Progenitor cell of endocrine pancreas (in vitro differentiated cells): Measurements from ENCODE around the gene POLK. TPM values are rescaled to one million over a fixed set of nuclear protein-coding genes. Genes with fewer than 3 reads are reported as not detected.

ENCODE experiments used
- DNase-seq: peaks from one replicate; pipeline ENCODE4 v3.0.0; 2021; ENCODE audit warnings: low spot score; ENCODE audit not compliant: unreplicated experiment
- H3K27ac Mint-ChIP-seq: 2 replicates; pipeline ENCODE4 v1.8.0; 2021; ENCODE audit warnings: mild to moderate bottlenecking, moderate library complexity, mixed read lengths
- H3K27me3 Mint-ChIP-seq: 2 replicates; pipeline ENCODE4 v1.8.0; 2021; ENCODE audit warnings: mixed read lengths
- H3K36me3 Mint-ChIP-seq: 2 replicates; pipeline ENCODE4 v1.8.0; 2022; ENCODE audit warnings: mixed read lengths; ENCODE audit not compliant: insufficient read depth
- H3K4me1 Mint-ChIP-seq: 2 replicates; pipeline ENCODE4 v1.8.0; 2021; ENCODE audit warnings: low read depth, mixed read lengths
- H3K4me3 Mint-ChIP-seq: 2 replicates; pipeline ENCODE4 v1.8.0; 2021; ENCODE audit warnings: low read depth, mild to moderate bottlenecking, moderate library complexity, mixed read lengths
- H3K9me3 Mint-ChIP-seq: 2 replicates; pipeline ENCODE4 v1.8.0; 2021; ENCODE audit warnings: low read depth, mixed read lengths
- CTCF ChIP-seq: fragments of 200-600 bp; sonication (generic); IDR thresholded peaks from one replicate; pipeline ENCODE4 v1.5.0; 2021; ENCODE audit warnings: antibody characterized with exemption, mild to moderate bottlenecking; ENCODE audit not compliant: unreplicated experiment
- long read RNA-seq: library from polyadenylated mRNA; unstranded; transcript quantifications from one replicate; pipeline ENCODE4 v2.0.0, GENCODE V29; 2020
- total RNA-seq: library from RNA; stranded (reverse); gene quantifications from 2 replicates; pipeline ENCODE4 v1.2.1, GENCODE V29; 2021

Gene POLK
- 20.2 TPM in 2 replicates for total RNA-seq
- long read RNA-seq, full-length matches to known transcripts: 15 of 69 reads
- long read RNA-seq, partial matches to known transcripts: 27 of 69 reads
- long read RNA-seq, other reads (novel, unspliced or antisense): 27 of 69 reads

GRCh38 chr5:75511435-75512382 is at the start of gene POLK, which contains the start of gene CERT1:
POLK (plus strand) TSS chr5:75511891.
CERT1 (minus strand) TSS chr5:75511629; CDS start chr5:75511207, 422 bp downstream.
- peaks cover 8% of the 10 kb centered on the region for H3K9me3 Mint-ChIP-seq
- H3K27me3 Mint-ChIP-seq: no peaks in the 10 kb centered on the region
- H3K36me3 Mint-ChIP-seq: peaks cover 6% of the 10 kb centered on the region

GRCh38 chr5:75463726-75464125 is 48.0 kb upstream of the POLK start:
- Mint-ChIP-seq H3K4me1 (peaks cover 15% of the 10 kb centered on the region), H3K27ac (no peak overlapping the region), H3K36me3 (peaks cover 15% of the 10 kb centered on the region), H3K4me3 (no peak overlapping the region), H3K9me3 (peaks cover 7% of the 10 kb centered on the region), H3K27me3 (no peaks in the 10 kb centered on the region)
- TF ChIP-seq CTCF: no peak
- DNase-seq: no peak

More at GRCh38 chr5:75511435-75512382, at the start of gene POLK, which contains the start of gene CERT1:
- Mint-ChIP-seq H3K27ac (peak within 1 kb of the TSS; percentile 99), H3K4me1 (peaks cover 26% of the 10 kb centered on the region), H3K4me3 (peak within 1 kb of the TSS; percentile 95)
- no peak for TF ChIP-seq CTCF
- peak; percentile 93 for DNase-seq

GRCh38 chr5:75465480-75465879 is 46.2 kb upstream of the POLK start:
- Mint-ChIP-seq H3K4me1 (peaks cover 9% of the 10 kb centered on the region), H3K36me3 (peaks cover 19% of the 10 kb centered on the region), H3K27me3 (no peaks in the 10 kb centered on the region), H3K4me3 (no peak overlapping the region), H3K9me3 (peaks cover 16% of the 10 kb centered on the region), H3K27ac (peak overlapping the region; percentile 56)
- no peak for TF ChIP-seq CTCF
- DNase-seq: no peak

- Mint-ChIP-seq H3K9me3 (peaks cover 21% of the 10 kb centered on the region), H3K27ac (no peak overlapping the region), H3K4me1 (peaks cover 3% of the 10 kb centered on the region), H3K36me3 (peaks cover 23% of the 10 kb centered on the region), H3K27me3 (no peaks in the 10 kb centered on the region), H3K4me3 (no peak overlapping the region)
- no peak for DNase-seq
- no peak for TF ChIP-seq CTCF
Measured at GRCh38 chr5:75466006-75466716, 45.5 kb upstream of the POLK start.

GRCh38 chr5:75468593-75468992 is 43.1 kb upstream of the POLK start:
- no peak for TF ChIP-seq CTCF
- H3K27ac Mint-ChIP-seq: no peak overlapping the region
- DNase-seq: no peak
- peaks cover 18% of the 10 kb centered on the region for H3K9me3 Mint-ChIP-seq
- no peak overlapping the region for H3K4me3 Mint-ChIP-seq
- H3K4me1 Mint-ChIP-seq: peaks cover 5% of the 10 kb centered on the region
- H3K36me3 Mint-ChIP-seq: peaks cover 17% of the 10 kb centered on the region
- no peaks in the 10 kb centered on the region for H3K27me3 Mint-ChIP-seq
